OCI-LY3 (cell line): Measurements from ENCODE around the gene ARHGAP27.

Experiments
- H2AFZ ChIP-seq: fragments of 200-600, 300-600 bp; shearing (Covaris generic); 2 replicates; pipeline ENCODE4 v1.6.0; 2014; ENCODE audit warnings: antibody characterized with exemption, low read depth, low read length
- H3K27ac ChIP-seq: fragments of 200-600, 300-600 bp; sonication (generic); 2 replicates; pipeline ENCODE4 v1.5.1; 2014; ENCODE audit warnings: mild to moderate bottlenecking, low read length, moderate library complexity, mixed read lengths
- H3K27me3 ChIP-seq: fragments of 200-600, 300-600 bp; sonication (generic); 2 replicates; pipeline ENCODE4 v1.6.1; 2014; ENCODE audit warnings: low read depth, low read length, mixed read lengths
- H3K36me3 ChIP-seq: fragments of 200-600, 300-600 bp; sonication (generic); replicated peaks from 2 replicates; pipeline ENCODE3; 2014; ENCODE audit warnings: low read depth, low read length, mixed read lengths
- H3K4me1 ChIP-seq: fragments of 300-600, 200-600 bp; sonication (generic); 2 replicates; pipeline ENCODE4 v1.6.1; 2014; ENCODE audit warnings: low read length, mixed read lengths
- H3K4me2 ChIP-seq: fragments of 200-600, 300-600 bp; sonication (generic); 2 replicates; pipeline ENCODE4 v1.6.1; 2014; ENCODE audit warnings: low read length, mixed read lengths
- H3K4me3 ChIP-seq: fragments of 300-600, 200-600 bp; sonication (generic); 2 replicates; pipeline ENCODE4 v1.5.1; 2014; ENCODE audit warnings: antibody characterized with exemption, mild to moderate bottlenecking, low read length, moderate library complexity
- H3K79me2 ChIP-seq: fragments of 300-600, 200-600 bp; shearing (Covaris generic); 2 replicates; pipeline ENCODE4 v1.6.1; 2014; ENCODE audit warnings: mild to moderate bottlenecking, low read length, mixed read lengths
- H3K9ac ChIP-seq: fragments of 300-600, 200-600 bp; shearing (Covaris generic); 2 replicates; pipeline ENCODE4 v1.6.0; 2014; ENCODE audit warnings: mild to moderate bottlenecking, low read length, moderate library complexity
- H3K9me3 ChIP-seq: fragments of 200-600, 300-600 bp; shearing (Covaris generic); 2 replicates; pipeline ENCODE4 v1.6.1; 2014; ENCODE audit warnings: low read length, mixed read lengths; ENCODE audit not compliant: insufficient read depth
- H4K20me1 ChIP-seq: fragments of 200-600, 300-600 bp; sonication (generic); 2 replicates; pipeline ENCODE4 v1.6.1; 2016; ENCODE audit warnings: low read length, mixed read lengths; ENCODE audit not compliant: insufficient read depth
- EZH2phosphoT487 ChIP-seq: fragments of 200-600 bp; shearing (Covaris generic); IDR thresholded peaks from 2 replicates; pipeline ENCODE4 v1.6.1; 2018; ENCODE audit warnings: antibody characterized with exemption, mixed run types, low read depth
- TF ChIP-seq, protein P1 (sequence below): fragments of 200-600, 300-600 bp; sonication (generic); IDR thresholded peaks from 2 replicates; pipeline ENCODE4 v1.5.1; 2014; ENCODE audit warnings: antibody characterized with exemption, low read length, low read depth

ARHGAP27 gene

DNA sequence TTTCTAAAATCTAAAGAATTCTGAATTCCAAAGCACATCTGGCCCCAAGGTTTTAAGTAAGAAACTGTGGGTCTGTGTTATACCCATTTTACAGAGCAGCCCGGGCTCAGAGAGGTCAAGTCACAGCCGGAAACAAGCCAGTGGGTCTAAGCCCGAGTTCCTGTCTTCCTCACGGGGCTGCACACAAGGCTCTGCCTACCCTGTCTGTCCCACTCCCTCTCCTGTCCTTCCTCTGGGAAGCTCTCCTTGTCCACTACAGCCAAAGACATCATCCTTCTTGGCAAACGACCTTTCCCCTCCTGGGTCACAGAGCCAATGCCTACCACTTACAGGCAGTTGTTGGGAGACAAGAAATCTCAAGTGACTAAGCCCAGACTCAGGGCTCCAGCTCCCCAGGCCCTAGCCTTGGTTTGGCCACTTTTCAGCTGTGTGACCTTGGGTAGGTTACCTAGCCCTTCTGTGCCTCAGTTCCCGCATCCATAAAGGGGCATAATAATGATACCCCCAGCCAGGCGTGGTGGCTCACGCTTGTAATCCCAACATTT is 60.3 kb downstream of the ARHGAP27 start:
- H3K4me1 ChIP-seq = peaks cover 34% of the 10 kb centered on the region
- H4K20me1 ChIP-seq = no peaks in the 10 kb centered on the region
- H3K4me3 ChIP-seq = no peak overlapping the region
- H2AFZ ChIP-seq = no peak overlapping the region
- no peak overlapping the region for H3K9ac ChIP-seq
- H3K27ac ChIP-seq = no peak overlapping the region
- H3K9me3 ChIP-seq = no peaks in the 10 kb centered on the region
- no peaks in the 10 kb centered on the region for H3K27me3 ChIP-seq
- no peaks in the 10 kb centered on the region for H3K79me2 ChIP-seq
- H3K4me2 ChIP-seq = no peak overlapping the region
- TF ChIP-seq EZH2phosphoT487 = no peak
- TF ChIP-seq, protein P1, sequence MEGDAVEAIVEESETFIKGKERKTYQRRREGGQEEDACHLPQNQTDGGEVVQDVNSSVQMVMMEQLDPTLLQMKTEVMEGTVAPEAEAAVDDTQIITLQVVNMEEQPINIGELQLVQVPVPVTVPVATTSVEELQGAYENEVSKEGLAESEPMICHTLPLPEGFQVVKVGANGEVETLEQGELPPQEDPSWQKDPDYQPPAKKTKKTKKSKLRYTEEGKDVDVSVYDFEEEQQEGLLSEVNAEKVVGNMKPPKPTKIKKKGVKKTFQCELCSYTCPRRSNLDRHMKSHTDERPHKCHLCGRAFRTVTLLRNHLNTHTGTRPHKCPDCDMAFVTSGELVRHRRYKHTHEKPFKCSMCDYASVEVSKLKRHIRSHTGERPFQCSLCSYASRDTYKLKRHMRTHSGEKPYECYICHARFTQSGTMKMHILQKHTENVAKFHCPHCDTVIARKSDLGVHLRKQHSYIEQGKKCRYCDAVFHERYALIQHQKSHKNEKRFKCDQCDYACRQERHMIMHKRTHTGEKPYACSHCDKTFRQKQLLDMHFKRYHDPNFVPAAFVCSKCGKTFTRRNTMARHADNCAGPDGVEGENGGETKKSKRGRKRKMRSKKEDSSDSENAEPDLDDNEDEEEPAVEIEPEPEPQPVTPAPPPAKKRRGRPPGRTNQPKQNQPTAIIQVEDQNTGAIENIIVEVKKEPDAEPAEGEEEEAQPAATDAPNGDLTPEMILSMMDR = no peak
- no peaks in the 10 kb centered on the region for H3K36me3 ChIP-seq

DNA sequence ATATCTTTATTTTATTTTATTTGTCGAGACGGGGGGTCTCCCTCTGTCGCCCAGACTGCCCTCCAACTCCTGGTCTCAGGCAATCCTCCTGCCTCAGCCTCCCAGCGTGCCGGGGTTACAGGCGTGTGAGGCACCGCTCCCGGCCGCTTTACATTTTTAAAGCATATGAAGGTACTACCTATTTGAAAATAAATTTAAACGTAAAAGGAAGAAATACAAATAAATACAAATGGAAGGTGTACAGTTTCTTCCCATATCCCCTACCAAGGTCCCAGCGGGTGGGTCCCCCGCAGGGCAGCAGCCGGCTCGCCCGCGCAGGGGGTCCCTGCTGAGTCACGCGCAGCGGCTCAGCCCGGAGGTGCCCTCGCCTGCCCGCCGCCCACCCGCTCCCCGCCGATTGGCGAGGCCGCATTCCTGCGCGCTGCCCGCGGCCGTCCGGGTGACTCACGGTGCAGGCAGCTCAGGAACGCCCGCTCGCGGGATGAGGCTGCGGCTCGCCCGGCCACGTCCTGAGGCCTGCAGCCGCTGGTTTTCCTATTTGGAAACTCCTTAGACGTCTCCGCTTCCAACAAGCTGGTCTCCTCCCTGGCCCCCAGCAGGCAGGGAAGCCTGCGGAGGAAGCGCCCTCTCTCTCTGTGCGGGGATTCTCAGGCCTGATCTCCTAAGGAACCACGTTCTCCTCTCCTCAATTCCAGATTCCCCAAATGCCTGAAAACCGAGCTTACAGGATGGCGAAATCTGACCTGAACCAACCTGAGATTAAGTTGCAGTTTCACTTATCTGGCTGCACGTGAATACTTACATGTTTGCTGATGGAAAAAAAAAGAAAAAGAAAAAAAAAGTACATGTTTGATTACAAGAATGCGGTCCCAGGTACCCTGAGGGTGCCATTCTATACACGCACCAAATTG is 61.0 kb downstream of the ARHGAP27 start:
- TF ChIP-seq, protein P1 = no peak
- TF ChIP-seq EZH2phosphoT487 = no peak
- H3K27ac ChIP-seq = no peak overlapping the region
- no peak overlapping the region for H2AFZ ChIP-seq
- no peaks in the 10 kb centered on the region for H4K20me1 ChIP-seq
- H3K4me2 ChIP-seq = no peak overlapping the region
- H3K27me3 ChIP-seq = no peaks in the 10 kb centered on the region
- H3K36me3 ChIP-seq = no peaks in the 10 kb centered on the region
- H3K9me3 ChIP-seq = no peaks in the 10 kb centered on the region
- no peaks in the 10 kb centered on the region for H3K79me2 ChIP-seq
- H3K4me3 ChIP-seq = no peak overlapping the region
- H3K4me1 ChIP-seq = peaks cover 34% of the 10 kb centered on the region
- no peak overlapping the region for H3K9ac ChIP-seq

DNA sequence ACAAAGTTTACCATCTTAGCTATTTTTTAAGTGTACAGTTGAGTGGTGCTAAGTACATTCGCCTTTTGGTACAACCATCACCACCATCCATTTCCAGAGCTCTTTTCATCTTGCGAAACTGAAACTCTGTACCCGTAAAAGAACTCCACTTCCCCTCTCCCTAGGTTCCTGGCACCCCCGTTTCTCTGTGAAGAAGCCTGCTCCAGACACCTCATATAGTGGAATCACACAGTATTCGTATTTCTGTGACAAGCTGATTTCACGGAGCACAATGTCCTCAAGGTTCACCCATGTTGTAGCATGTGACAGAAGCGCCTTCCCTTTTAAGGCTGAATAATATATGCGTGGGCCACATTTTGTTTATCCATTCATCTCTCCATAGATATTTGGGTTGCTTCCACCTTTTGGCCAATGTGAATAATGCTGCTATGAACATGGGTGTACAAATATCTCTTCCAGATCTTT is 61.7 kb downstream of the ARHGAP27 start:
- H3K27ac ChIP-seq = no peak overlapping the region
- TF ChIP-seq, protein P1 = no peak
- no peak for TF ChIP-seq EZH2phosphoT487
- H3K79me2 ChIP-seq = no peaks in the 10 kb centered on the region
- no peaks in the 10 kb centered on the region for H3K27me3 ChIP-seq
- H3K4me3 ChIP-seq = no peak overlapping the region
- H3K4me1 ChIP-seq = peaks cover 27% of the 10 kb centered on the region
- peak overlapping the region; percentile 44; the same call in 1 of the 2 replicates for H2AFZ ChIP-seq
- H4K20me1 ChIP-seq = no peaks in the 10 kb centered on the region
- H3K9me3 ChIP-seq = no peaks in the 10 kb centered on the region
- H3K9ac ChIP-seq = no peak overlapping the region
- peak overlapping the region; percentile 45 for H3K4me2 ChIP-seq
- H3K36me3 ChIP-seq = no peaks in the 10 kb centered on the region

DNA sequence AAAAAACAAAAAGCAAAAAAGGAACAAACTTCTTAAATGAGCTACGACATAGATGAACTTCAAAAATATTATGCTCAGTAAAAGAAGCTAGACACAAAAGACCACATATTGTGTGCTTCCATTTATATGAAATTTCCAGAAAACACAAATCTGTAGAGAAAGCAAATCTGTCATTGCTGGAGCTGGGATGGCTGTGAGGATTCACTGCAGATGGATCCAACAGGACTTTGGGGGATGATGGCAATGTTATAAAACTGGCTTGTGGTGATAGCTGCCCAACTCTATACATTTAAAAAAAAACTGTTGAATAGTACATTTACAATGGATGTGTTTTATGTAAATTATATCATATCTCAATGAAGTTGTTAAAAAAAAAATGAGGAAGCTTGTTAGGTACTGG is 63.2 kb downstream of the ARHGAP27 start:
- no peak overlapping the region for H3K27ac ChIP-seq
- H2AFZ ChIP-seq = no peak overlapping the region
- no peak overlapping the region for H3K9ac ChIP-seq

More for the DNA sequence above, 63.2 kb downstream of the ARHGAP27 start:
- Histone ChIP-seq H3K4me3 (no peak overlapping the region), H3K36me3 (no peaks in the 10 kb centered on the region), H3K4me1 (peaks cover 24% of the 10 kb centered on the region), H3K9me3 (no peaks in the 10 kb centered on the region), H4K20me1 (no peaks in the 10 kb centered on the region), H3K79me2 (no peaks in the 10 kb centered on the region), H3K27me3 (no peaks in the 10 kb centered on the region), H3K4me2 (no peak overlapping the region)
- no peak for TF ChIP-seq EZH2phosphoT487
- TF ChIP-seq, protein P1 = no peak
